VCaP (cell line): ENCODE results near the gene RAB37.

Source experiments
- H3K27ac ChIP-seq: fragments of 450-650 bp; 2 replicates; pipeline ENCODE4 v1.5.1; 2017
- TF ChIP-seq, protein P1 (sequence below): fragments of 450-650 bp; conservative IDR thresholded peaks from 2 replicates; pipeline ENCODE4 v1.5.1; 2017; ENCODE audit warnings: mild to moderate bottlenecking, moderate library complexity

Gene RAB37

DNA sequence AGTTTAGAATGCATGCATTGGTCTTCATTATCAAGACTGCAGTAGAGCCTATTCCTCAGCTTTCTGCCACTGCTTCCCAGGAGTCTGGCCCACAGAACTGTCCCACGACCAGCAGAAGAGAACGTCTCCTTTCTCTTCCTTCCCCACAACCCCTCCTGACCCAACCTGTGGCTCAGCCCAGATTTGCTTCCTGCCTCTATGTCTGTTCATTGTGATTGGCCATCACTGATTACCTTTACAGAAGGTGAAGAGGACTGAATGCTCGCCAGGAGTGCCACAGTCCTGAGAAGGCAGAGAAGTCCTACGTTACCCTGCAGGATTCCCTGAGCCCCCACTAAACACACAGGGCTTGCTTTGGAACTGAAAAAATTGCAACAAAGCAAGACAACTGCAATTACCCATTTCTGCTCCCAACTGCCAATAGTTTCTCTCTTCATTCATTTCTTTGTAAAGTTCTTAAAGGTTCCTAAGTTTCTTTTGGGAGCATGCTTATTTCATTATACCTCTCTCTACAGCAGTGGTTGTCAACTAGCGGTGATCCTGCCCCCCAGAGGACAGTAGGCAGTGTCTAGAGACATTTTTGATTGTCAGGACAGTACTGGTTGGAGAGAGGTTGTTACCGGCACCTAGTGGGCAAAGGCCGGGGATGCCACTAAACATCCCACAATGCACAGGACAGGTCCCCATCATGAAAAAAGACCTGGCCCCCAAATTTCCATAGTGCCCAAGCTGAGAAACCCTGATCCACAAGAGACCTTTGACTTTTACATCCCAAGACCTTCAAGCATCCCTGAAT lies 43.6 kb downstream of the RAB37 start:
- TF ChIP-seq, protein P1, sequence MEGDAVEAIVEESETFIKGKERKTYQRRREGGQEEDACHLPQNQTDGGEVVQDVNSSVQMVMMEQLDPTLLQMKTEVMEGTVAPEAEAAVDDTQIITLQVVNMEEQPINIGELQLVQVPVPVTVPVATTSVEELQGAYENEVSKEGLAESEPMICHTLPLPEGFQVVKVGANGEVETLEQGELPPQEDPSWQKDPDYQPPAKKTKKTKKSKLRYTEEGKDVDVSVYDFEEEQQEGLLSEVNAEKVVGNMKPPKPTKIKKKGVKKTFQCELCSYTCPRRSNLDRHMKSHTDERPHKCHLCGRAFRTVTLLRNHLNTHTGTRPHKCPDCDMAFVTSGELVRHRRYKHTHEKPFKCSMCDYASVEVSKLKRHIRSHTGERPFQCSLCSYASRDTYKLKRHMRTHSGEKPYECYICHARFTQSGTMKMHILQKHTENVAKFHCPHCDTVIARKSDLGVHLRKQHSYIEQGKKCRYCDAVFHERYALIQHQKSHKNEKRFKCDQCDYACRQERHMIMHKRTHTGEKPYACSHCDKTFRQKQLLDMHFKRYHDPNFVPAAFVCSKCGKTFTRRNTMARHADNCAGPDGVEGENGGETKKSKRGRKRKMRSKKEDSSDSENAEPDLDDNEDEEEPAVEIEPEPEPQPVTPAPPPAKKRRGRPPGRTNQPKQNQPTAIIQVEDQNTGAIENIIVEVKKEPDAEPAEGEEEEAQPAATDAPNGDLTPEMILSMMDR: peak; percentile 80
- no peak overlapping the region for H3K27ac ChIP-seq

DNA sequence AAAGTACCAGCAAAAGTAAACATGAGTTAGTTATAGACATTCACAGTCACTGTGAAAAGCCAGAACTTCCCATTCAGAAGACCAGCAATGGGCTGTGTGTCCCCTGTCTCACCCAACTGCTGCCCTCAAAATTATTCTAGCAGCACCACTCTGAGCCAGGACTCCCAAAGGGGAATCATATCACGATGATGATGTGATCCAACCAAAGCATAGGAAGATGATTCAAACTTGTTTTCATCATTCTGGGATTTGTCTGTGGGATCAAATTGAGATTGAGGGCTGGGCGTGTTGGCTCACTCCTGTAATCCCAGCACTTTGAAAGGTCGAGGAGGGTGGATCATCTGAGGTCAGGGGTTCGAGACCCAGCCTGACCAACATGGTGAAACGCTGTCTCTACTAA lies 45.5 kb downstream of the RAB37 start:
- TF ChIP-seq, protein P1: no peak
- no peak overlapping the region for H3K27ac ChIP-seq

DNA sequence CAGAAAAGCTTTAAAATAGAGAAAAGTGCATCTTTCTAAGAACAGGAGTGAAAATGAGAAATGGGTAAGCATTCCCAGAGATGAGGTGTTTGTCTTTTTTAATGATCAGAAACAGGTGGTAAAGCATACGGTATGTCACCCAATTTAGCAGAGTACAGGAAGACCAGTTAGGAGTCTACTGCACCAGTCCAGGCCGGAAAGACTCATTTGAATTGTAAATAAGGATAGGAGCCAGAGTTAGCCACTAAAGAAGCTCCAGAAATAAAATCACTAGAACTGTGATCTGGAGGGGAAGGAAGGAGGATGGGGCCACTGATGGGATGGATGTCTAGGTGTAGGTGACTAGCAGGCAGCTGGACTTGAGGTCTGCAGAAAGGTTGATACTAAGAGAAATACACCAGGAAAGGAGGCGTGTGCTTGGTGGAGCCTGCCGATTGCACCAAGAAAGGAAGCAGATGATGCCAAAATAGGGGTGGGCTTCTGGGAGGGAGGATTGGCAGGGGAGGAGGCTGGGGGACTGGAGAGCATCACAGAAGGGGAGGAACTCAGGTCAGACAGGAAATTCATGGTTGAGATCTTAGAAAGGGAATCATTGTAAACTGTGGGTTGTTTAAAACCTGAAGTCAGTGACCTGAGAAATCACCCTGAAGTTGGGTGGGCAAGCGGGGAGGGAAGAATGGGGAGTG lies 47.2 kb downstream of the RAB37 start:
- TF ChIP-seq, protein P1: no peak
- H3K27ac ChIP-seq: no peak overlapping the region

DNA sequence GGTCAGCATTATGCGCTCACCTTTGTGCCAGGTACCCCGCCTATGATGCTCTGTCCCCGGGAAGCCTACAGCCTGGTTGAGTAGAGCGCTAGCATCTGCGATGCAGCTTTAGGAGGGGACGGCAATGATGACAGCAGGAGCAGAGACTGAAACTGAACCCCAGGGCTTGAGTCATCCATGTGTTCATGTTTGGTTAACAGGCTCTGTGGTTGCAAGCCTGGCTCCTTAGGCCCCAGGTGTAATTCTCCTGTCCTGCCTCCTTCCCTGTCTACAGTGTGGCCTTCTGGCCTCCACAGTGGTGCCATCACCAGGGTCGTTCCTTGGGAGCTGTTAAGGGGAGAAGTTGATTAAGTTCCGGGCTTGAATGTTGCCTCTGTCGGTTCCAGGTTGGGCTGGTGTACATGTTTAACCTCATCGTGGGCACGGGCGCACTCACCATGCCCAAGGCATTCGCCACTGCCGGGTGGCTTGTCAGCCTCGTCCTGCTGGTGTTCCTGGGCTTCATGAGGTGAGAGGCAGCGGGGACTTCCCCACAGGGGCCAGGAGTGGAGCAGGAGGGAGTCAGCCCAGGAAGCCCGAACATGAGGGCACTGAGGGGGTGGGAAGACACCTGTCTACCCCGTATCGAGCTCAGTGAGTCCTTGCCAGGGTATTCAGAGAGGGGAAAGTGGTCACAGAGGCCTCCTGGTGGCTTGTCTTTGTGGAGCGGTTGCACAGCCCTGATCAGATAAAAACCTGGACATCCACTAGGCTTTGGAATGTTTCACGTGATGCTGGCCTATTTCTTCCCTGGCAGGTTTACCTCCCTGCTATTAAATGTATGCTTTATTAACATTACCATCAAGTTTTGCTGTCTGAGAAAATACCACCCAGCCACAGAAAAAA lies 48.3 kb downstream of the RAB37 start:
- no peak overlapping the region; the same call in 1 of the 2 replicates for H3K27ac ChIP-seq
- TF ChIP-seq, protein P1: peak; percentile 28; the same call in 1 of the 2 replicates

DNA sequence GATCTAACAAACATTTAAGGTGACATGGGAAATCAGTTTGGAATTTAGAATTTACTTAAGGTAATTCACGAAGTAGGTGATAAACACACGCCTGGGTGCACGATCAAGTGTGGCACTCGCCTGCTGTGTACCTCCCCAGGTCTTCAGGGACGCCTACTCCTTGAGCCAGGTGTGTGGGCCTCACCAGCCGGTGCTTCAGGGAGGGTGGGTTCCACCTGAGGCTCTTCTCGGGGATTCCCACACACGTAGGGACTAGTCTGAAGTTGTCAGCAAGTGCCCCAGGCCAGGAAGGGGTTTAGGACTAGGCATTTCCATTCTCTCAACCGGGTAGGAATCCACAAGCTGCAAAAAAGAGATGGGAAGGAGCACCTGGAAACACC lies 48.9 kb downstream of the RAB37 start:
- no peak overlapping the region; the same call in 1 of the 2 replicates for H3K27ac ChIP-seq
- TF ChIP-seq, protein P1: no peak

DNA sequence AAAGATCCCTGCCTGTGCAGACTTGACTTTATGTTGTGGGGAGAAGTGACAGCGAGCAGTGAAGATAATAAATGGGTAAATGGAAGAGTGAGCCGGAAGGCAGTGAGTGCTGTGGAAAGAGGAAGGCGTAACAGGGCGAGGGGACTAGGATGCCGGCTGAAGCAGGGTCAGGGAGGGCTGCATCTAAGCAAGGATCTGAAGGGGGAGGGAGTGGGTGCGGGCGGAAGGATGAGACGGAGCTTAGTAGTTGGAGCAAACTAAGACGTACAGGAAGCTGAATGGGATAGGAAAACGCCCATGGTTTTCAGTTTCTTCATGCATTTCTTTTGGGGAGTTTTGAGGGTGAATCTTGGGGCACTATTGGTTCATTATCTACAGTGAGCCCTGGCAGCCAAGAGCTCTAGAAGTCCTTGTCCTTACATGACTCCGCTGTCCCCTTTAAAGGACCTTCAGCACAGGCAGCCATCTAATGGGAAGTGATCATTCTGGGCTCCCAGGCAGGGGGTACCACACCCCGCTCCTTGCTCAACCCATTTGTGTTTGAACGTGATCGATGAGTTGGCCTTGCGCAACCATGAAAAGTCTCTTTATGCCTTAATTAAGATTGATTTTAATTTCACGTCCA lies 49.5 kb downstream of the RAB37 start:
- TF ChIP-seq, protein P1: no peak
- no peak overlapping the region for H3K27ac ChIP-seq
